Inflammatory macrophage treated with lipopolysaccharide for 4 hours (primary cell): ENCODE results near the gene SSPN.

ENCODE experiments used
- DNase-seq: peaks from one replicate; pipeline ENCODE4 v3.0.0-alpha.2; 2020

Gene SSPN

GRCh38 chr12:26187014-26187798 is 8.2 kb upstream of the SSPN start:
- peak; percentile 35 for DNase-seq

GRCh38 chr12:26188127-26188526 is 7.2 kb upstream of the SSPN start:
- no peak for DNase-seq

GRCh38 chr12:26188641-26189040 is 6.7 kb upstream of the SSPN start:
- no peak for DNase-seq

- no peak for DNase-seq
These were observed 3.2 kb upstream of the SSPN start for GRCh38 chr12:26192142-26192541.

- no peak for DNase-seq
These were observed 1.8 kb upstream of the SSPN start for GRCh38 chr12:26193539-26193938.

GRCh38 chr12:26195641-26196420 is 458 bp downstream of the SSPN start:
- DNase-seq, result peak; percentile 75

GRCh38 chr12:26196421-26196716 is 996 bp downstream of the SSPN start:
- no peak for DNase-seq

- DNase-seq, result no peak
These were observed 2.5 kb downstream of the SSPN start for GRCh38 chr12:26197832-26198231.

- DNase-seq, result no peak
These were observed 3.4 kb downstream of the SSPN start for GRCh38 chr12:26198742-26199141.

GRCh38 chr12:26203167-26203780 is 7.9 kb downstream of the SSPN start:
- no peak for DNase-seq

- DNase-seq, result no peak
These were observed 9.4 kb downstream of the SSPN start for GRCh38 chr12:26204612-26205289.

GRCh38 chr12:26205298-26205697 is 9.9 kb downstream of the SSPN start:
- no peak for DNase-seq

GRCh38 chr12:26205941-26206340 is 10.6 kb downstream of the SSPN start:
- no peak for DNase-seq

GRCh38 chr12:26211331-26211730 is 16.0 kb downstream of the SSPN start:
- no peak for DNase-seq

- DNase-seq, result peak; percentile 63
These were observed 17.0 kb downstream of the SSPN start for GRCh38 chr12:26212396-26212795.

- DNase-seq, result no peak
These were observed 17.6 kb downstream of the SSPN start for GRCh38 chr12:26212988-26213387.

- DNase-seq, result no peak
These were observed 18.7 kb downstream of the SSPN start for GRCh38 chr12:26214121-26214520.

- no peak for DNase-seq
These were observed 24.4 kb downstream of the SSPN start for GRCh38 chr12:26219736-26220135.

GRCh38 chr12:26224657-26225056 is 29.3 kb downstream of the SSPN start:
- no peak for DNase-seq

- DNase-seq, result no peak
These were observed 30.7 kb downstream of the SSPN start for GRCh38 chr12:26226122-26226521.

GRCh38 chr12:26226629-26227360 is 31.4 kb downstream of the SSPN start:
- peak; percentile 22 for DNase-seq

- no peak for DNase-seq
These were observed 32.0 kb downstream of the SSPN start for GRCh38 chr12:26227361-26227745.

- DNase-seq, result no peak
These were observed 34.5 kb downstream of the SSPN start for GRCh38 chr12:26229910-26230309.
